DND-41 (cell line): ENCODE results near the gene PRKAG2.

ENCODE experiments used
- EZH2 ChIP-seq: IDR thresholded peaks from 3 replicates; pipeline ENCODE4 v1.6.1; 2012; ENCODE audit warnings: borderline replicate concordance, low read depth, mild to moderate bottlenecking, moderate library complexity, low read length, inconsistent platforms; ENCODE audit not compliant: severe bottlenecking
- TF ChIP-seq, protein P1 (sequence below): IDR thresholded peaks from 2 replicates; pipeline ENCODE4 v1.5.1; 2012; ENCODE audit warnings: borderline replicate concordance, low read length, moderate library complexity, mild to moderate bottlenecking; ENCODE audit not compliant: poor library complexity, severe bottlenecking; ENCODE audit errors: extremely low read depth

DNA sequence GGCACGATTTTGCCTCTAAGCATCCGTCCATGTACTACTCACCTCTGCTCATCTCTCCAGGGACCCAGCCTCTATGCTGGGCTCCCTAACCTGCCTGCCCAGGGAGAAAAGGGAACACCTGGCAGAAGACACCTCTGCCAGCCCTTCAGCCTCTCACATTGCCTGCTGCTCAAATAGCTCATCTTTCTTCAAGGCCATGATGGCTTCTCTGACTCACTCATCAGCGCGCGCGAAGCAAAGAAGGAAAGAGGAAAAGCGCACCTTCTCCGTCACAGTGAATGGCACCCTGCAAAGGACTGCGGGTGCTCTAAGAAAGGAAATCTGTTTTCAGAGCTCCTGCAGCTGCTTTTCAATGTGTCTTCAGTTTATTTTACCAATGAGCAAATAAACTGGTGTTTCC, 174.0 kb downstream of the PRKAG2 start:
- TF ChIP-seq EZH2: no peak
- TF ChIP-seq, protein P1, sequence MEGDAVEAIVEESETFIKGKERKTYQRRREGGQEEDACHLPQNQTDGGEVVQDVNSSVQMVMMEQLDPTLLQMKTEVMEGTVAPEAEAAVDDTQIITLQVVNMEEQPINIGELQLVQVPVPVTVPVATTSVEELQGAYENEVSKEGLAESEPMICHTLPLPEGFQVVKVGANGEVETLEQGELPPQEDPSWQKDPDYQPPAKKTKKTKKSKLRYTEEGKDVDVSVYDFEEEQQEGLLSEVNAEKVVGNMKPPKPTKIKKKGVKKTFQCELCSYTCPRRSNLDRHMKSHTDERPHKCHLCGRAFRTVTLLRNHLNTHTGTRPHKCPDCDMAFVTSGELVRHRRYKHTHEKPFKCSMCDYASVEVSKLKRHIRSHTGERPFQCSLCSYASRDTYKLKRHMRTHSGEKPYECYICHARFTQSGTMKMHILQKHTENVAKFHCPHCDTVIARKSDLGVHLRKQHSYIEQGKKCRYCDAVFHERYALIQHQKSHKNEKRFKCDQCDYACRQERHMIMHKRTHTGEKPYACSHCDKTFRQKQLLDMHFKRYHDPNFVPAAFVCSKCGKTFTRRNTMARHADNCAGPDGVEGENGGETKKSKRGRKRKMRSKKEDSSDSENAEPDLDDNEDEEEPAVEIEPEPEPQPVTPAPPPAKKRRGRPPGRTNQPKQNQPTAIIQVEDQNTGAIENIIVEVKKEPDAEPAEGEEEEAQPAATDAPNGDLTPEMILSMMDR: no peak
